ENCODE results near the gene USHBP1. TPM values are rescaled to one million over a fixed set of nuclear protein-coding genes. Genes with fewer than 3 reads are reported as not detected.
A peak's percentile ranks its signal among the peaks of the same experiment; 100 is the strongest.

The USHBP1 gene
- total RNA-seq, 1 experiment from 2014 or later = 6.4 TPM

- WGBS (ENCODE audit: extremely low coverage, insufficient read length, low lambda C conversion rate) = no CpG with 5 or more reads among the region's 23 CpGs
These were observed 569 bp downstream of the USHBP1 start for GRCh38 chr19:17263712-17264640.

More at GRCh38 chr19:17263712-17264640, 569 bp downstream of the USHBP1 start:
- Histone ChIP-seq H4K8ac (replicated peaks; ENCODE audit: insufficient read length, low read depth, low read length) (no peak overlapping the region), H3K4me1 (ENCODE audit: insufficient read depth, low read length) (peaks cover 4% of the 10 kb centered on the region; the same call in 1 of the 2 replicates), H3K9me3 (ENCODE audit: control insufficient read depth, low read depth, low read length) (peaks cover 10% of the 10 kb centered on the region), H2BK5ac (ENCODE audit: insufficient read length, low read length) (no peak overlapping the region), H3K79me2 (ENCODE audit: insufficient read depth, low read length) (no peaks in the 10 kb centered on the region), H3K4me2 (ENCODE audit: insufficient read depth, insufficient read length, low read length) (peak overlapping the region; percentile 16), H4K91ac (ENCODE audit: insufficient read length, low read depth, low read length) (peak overlapping the region; percentile 78), H3K23ac (ENCODE audit: insufficient read length, low read depth, low read length) (no peak overlapping the region), H3K56ac (ENCODE audit: insufficient read length, low read depth, low read length) (no peak overlapping the region), H2BK20ac (ENCODE audit: low read depth, low read length, poor library complexity, severe bottlenecking) (no peak overlapping the region), H3K23me2 (ENCODE audit: insufficient read length, low read depth, low read length, poor library complexity, severe bottlenecking) (peaks cover 5% of the 10 kb centered on the region), H3K27me3 (ENCODE audit: insufficient read depth, low read length) (no peaks in the 10 kb centered on the region), H3K18ac (ENCODE audit: insufficient read length, low read depth, low read length) (peak overlapping the region; percentile 72), H3K79me1 (ENCODE audit: insufficient read depth, low read depth, low read length, poor library complexity, severe bottlenecking) (peaks cover 10% of the 10 kb centered on the region), H4K20me1 (ENCODE audit: control insufficient read depth, insufficient read depth, insufficient read length) (no peaks in the 10 kb centered on the region), H2BK120ac (ENCODE audit: low read depth, low read length, poor library complexity, severe bottlenecking) (no peak overlapping the region), H3K14ac (ENCODE audit: insufficient read depth, low read length) (no peak overlapping the region), H3T11ph (ENCODE audit: low read length) (no peak overlapping the region), H2BK15ac (ENCODE audit: low read depth, low read length) (no peak overlapping the region), H2AFZ (ENCODE audit: low read length) (no peak overlapping the region), H2AK5ac (ENCODE audit: insufficient read length, low read length) (peak overlapping the region; percentile 25), H3K27ac (ENCODE audit: insufficient read length, low read depth, low read length) (peak overlapping the region; percentile 53), H3K4ac (ENCODE audit: low read depth, low read length) (peak overlapping the region; percentile 59), H2BK12ac (ENCODE audit: insufficient read length, low read depth, low read length) (peak overlapping the region; percentile 69), H4K5ac (ENCODE audit: insufficient read length, low read depth, low read length) (peak overlapping the region; percentile 34), H3K9ac (ENCODE audit: extremely low read depth, insufficient read length, low read length) (peak overlapping the region; percentile 40)
- Mint-ChIP-seq H3K9me3 (no peaks in the 10 kb centered on the region; a peak in 1 of 5 replicates), H3K36me3 (ENCODE audit: insufficient read depth in 1 of 3, low read depth in 3 of 3) (peaks cover 2 to 10% (median 4%) of the 10 kb centered on the region in 3 experiments; a peak in 6 of 7 replicates), H3K4me3 (peak overlapping the region; percentile 34 to 61; a peak in 4 of 5 replicates), H3K4me1 (peaks cover 18 to 33% of the 10 kb centered on the region in 2 experiments), H3K27me3 (ENCODE audit: low read depth) (peaks cover 1% of the 10 kb centered on the region), H3K27ac (peak overlapping the region; percentile 95 to 99 (median 96))
- no peak for TF ChIP-seq CTCF (conservative IDR thresholded peaks at IDR 0.05)
- no peak for DNase-seq

All from H9 (cell line).